ENCODE results near the gene CAMK2D. TPM values are rescaled to one million over a fixed set of nuclear protein-coding genes. Genes with fewer than 3 reads are reported as not detected.

CAMK2D gene
- total and polyA plus RNA-seq, 2 experiments from 2014 or later, result 36.8 to 99.1 TPM

DNA sequence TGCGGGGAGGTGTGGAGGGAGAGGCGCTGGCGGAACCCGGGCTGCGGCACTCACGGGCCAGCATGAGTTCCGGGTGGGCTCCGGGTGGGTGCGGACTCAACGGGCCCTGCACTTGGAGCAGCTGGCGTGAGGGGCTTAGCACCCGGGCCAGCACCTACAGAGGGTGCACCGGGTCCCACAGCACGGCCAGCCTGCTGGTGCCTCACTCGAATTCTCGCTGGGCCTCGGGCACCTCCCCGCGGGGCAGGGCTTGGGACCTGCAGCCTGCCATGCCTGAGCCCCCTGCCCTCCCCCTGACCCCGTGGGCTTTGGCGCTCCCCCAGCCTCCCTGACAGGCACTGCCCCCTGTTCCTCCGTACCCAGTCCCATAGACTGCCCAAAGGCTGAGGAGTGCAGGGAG is 10.8 kb upstream of the CAMK2D start:
- H3K9me2 ChIP-seq (replicated peaks; ENCODE audit: insufficient read depth), result no peaks in the 10 kb centered on the region
- no peaks in the 10 kb centered on the region for H3K79me2 ChIP-seq
- H3K36me3 ChIP-seq (replicated peaks; ENCODE audit: insufficient read depth, low read depth), result no peaks in the 10 kb centered on the region
- H3K27me3 ChIP-seq, result no peaks in the 10 kb centered on the region
- no peak for DNase-seq (ENCODE audit: low spot score)
- H3K9me3 ChIP-seq (ENCODE audit: low read depth), result no peaks in the 10 kb centered on the region
- H3K4me3 ChIP-seq, result no peak overlapping the region
- 97% methylated on average over 9 of the region's 22 CpGs for WGBS (ENCODE audit: low lambda C conversion rate, missing lambda C conversion rate)
- H2AFZ ChIP-seq, result no peak overlapping the region
- no peaks in the 10 kb centered on the region for H3K4me1 ChIP-seq (ENCODE audit: insufficient read depth)
- H3K4me2 ChIP-seq, result no peak overlapping the region
- H4K20me1 ChIP-seq (ENCODE audit: insufficient read depth, poor library complexity, severe bottlenecking), result no peaks in the 10 kb centered on the region
- TF ChIP-seq CTCF (IDR thresholded peaks at IDR 0.05; ENCODE audit: poor library complexity) (no peak), EZH2 (IDR thresholded peaks at IDR 0.05; ENCODE audit: borderline replicate concordance) (no peak), EZH2phosphoT487 (IDR thresholded peaks at IDR 0.05; ENCODE audit: low read depth, severe bottlenecking, unreplicated experiment) (no peak)
- no peak overlapping the region for H3K27ac ChIP-seq

DNA sequence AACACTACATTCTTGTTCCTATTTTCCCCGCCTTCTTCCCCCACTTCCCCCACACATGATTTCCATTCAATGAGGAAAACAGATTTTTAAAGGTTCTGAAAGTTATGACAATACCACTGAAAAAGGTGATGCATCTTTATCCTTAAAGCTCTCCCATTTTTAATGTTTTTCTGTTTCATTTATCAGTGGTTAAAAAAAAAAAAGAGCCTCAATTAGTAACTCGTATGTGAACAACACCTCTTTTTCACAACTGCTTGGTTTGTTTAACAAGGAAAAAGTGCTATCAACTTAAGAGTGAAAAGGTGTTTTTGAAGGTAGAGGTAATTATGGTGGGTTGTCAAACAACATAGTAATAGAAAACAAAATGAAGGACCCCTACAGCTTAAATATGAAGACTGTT is 8.2 kb upstream of the CAMK2D start:
- TF ChIP-seq CTCF (IDR thresholded peaks at IDR 0.05; ENCODE audit: poor library complexity), result no peak
- TF ChIP-seq EZH2phosphoT487 (IDR thresholded peaks at IDR 0.05; ENCODE audit: low read depth, severe bottlenecking, unreplicated experiment), result no peak
- no peak for TF ChIP-seq EZH2 (IDR thresholded peaks at IDR 0.05; ENCODE audit: borderline replicate concordance)
- H3K4me3 ChIP-seq, result no peak overlapping the region
- H3K9me3 ChIP-seq (ENCODE audit: low read depth), result no peaks in the 10 kb centered on the region
- no peaks in the 10 kb centered on the region for H4K20me1 ChIP-seq (ENCODE audit: insufficient read depth, poor library complexity, severe bottlenecking)
- no peaks in the 10 kb centered on the region for H3K9me2 ChIP-seq (replicated peaks; ENCODE audit: insufficient read depth)
- no peaks in the 10 kb centered on the region for H3K79me2 ChIP-seq
- no peak for DNase-seq (ENCODE audit: low spot score)
- H3K4me1 ChIP-seq (ENCODE audit: insufficient read depth), result peaks cover 12% of the 10 kb centered on the region
- no peak overlapping the region for H3K4me2 ChIP-seq
- no peaks in the 10 kb centered on the region for H3K27me3 ChIP-seq
- 92% methylated on average over 2 of the region's 2 CpGs for WGBS (ENCODE audit: low lambda C conversion rate, missing lambda C conversion rate)
- no peak overlapping the region for H3K27ac ChIP-seq
- H2AFZ ChIP-seq, result no peak overlapping the region
- no peaks in the 10 kb centered on the region for H3K36me3 ChIP-seq (replicated peaks; ENCODE audit: insufficient read depth, low read depth)

DNA sequence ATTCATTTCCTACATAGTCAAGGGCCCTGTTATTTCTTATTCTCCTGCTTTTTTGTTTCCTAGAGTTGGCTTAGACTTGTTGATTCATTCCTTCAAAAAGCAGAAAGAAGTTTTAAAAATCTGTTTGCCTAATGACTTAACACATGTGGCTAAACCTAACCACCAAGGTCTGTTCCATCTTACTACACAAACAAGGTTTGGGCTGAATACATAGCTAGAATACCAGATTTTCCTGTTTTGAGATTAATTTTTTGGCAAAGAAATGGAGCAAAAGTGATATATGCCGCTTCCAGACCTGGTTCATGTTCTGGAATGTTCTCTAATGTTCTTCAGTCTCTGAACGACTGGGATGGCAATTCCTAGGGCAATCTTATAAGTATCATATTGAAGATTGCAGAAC is 7.4 kb upstream of the CAMK2D start:
- no peak for TF ChIP-seq EZH2phosphoT487 (IDR thresholded peaks at IDR 0.05; ENCODE audit: low read depth, severe bottlenecking, unreplicated experiment)
- no peak for TF ChIP-seq CTCF (IDR thresholded peaks at IDR 0.05; ENCODE audit: poor library complexity)
- no peak for TF ChIP-seq EZH2 (IDR thresholded peaks at IDR 0.05; ENCODE audit: borderline replicate concordance)
- no peaks in the 10 kb centered on the region for H3K9me2 ChIP-seq (replicated peaks; ENCODE audit: insufficient read depth)
- 86% methylated on average over 2 of the region's 2 CpGs for WGBS (ENCODE audit: low lambda C conversion rate, missing lambda C conversion rate)

GRCh38 chr4:113766882-113767281 is 5.3 kb upstream of the CAMK2D start:
- Histone ChIP-seq H3K4me3 (no peak overlapping the region), H2AFZ (no peak overlapping the region), H3K27me3 (no peaks in the 10 kb centered on the region), H3K4me2 (peak overlapping the region; percentile 55), H3K4me1 (ENCODE audit: insufficient read depth) (peaks cover 25% of the 10 kb centered on the region), H4K20me1 (ENCODE audit: insufficient read depth, poor library complexity, severe bottlenecking) (no peaks in the 10 kb centered on the region), H3K36me3 (replicated peaks; ENCODE audit: insufficient read depth, low read depth) (no peaks in the 10 kb centered on the region), H3K27ac (peak overlapping the region; percentile 58), H3K9me2 (replicated peaks; ENCODE audit: insufficient read depth) (no peaks in the 10 kb centered on the region), H3K9me3 (ENCODE audit: low read depth) (no peaks in the 10 kb centered on the region), H3K79me2 (no peaks in the 10 kb centered on the region)
- no peak for TF ChIP-seq CTCF (IDR thresholded peaks at IDR 0.05; ENCODE audit: poor library complexity)
- no peak for TF ChIP-seq EZH2phosphoT487 (IDR thresholded peaks at IDR 0.05; ENCODE audit: low read depth, severe bottlenecking, unreplicated experiment)
- TF ChIP-seq EZH2 (IDR thresholded peaks at IDR 0.05; ENCODE audit: borderline replicate concordance), result no peak
- 77% methylated on average over 2 of the region's 2 CpGs for WGBS (ENCODE audit: low lambda C conversion rate, missing lambda C conversion rate)
- DNase-seq (ENCODE audit: low spot score), result peak; percentile 33

More for the DNA sequence above, 7.4 kb upstream of the CAMK2D start:
- DNase-seq (ENCODE audit: low spot score), result no peak
- no peaks in the 10 kb centered on the region for H4K20me1 ChIP-seq (ENCODE audit: insufficient read depth, poor library complexity, severe bottlenecking)
- H3K36me3 ChIP-seq (replicated peaks; ENCODE audit: insufficient read depth, low read depth), result no peaks in the 10 kb centered on the region
- no peak overlapping the region for H3K4me2 ChIP-seq
- no peaks in the 10 kb centered on the region for H3K9me3 ChIP-seq (ENCODE audit: low read depth)
- no peaks in the 10 kb centered on the region for H3K27me3 ChIP-seq
- H3K4me1 ChIP-seq (ENCODE audit: insufficient read depth), result peaks cover 17% of the 10 kb centered on the region
- H2AFZ ChIP-seq, result no peak overlapping the region
- no peaks in the 10 kb centered on the region for H3K79me2 ChIP-seq
- no peak overlapping the region for H3K27ac ChIP-seq
- H3K4me3 ChIP-seq, result no peak overlapping the region

Measured in hepatocyte (in vitro differentiated cells).